Measurements from ENCODE around the gene TSPAN4.
A peak's percentile ranks its signal among the peaks of the same experiment; 100 is the strongest.

The TSPAN4 gene

DNA sequence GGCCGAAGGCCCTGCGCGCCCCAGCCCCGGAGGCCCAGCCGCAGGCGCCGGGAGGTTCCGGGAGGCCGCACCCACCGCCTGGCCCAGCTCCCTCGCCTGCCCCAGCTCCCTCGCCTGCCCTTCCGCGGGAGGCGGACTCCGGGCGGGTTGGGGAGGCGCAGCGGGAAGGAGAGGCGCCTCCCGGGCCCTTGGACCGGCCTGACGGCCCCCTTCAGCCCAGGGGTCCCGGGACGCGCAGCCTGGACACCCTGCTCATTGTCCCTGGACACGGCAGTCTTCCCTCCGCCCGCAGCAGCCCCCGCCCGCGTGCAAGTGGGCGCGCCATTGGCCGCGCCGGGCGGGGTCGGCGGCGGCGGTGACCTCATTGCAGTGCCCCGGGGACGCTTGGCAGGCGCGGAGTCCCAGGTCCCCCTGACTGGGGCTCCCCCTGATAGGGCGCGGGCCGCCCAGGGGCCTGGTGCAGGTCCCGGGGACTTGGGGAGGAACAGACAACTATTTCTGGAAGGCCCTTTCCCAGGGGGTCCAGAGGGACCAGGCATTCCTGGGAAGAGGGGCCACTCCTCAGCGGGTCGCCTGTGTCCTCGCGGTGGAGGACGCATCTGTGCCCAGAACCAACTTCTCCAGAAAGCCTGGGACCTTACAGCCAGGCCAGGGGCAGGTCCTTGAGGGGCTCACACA is 9.4 kb upstream of the TSPAN4 start:
- Histone ChIP-seq H4K20me1 (peaks cover 91% of the 10 kb centered on the region), H3K36me3 (peaks cover 21% of the 10 kb centered on the region), H3K4me2 (peak overlapping the region; percentile 98), H3K27me3 (peaks cover 64% of the 10 kb centered on the region), H3K9ac (peak overlapping the region; percentile 81), H3K4me3 (peak overlapping the region; percentile 79), H3K27ac (peak overlapping the region; percentile 74), H3K9me3 (no peaks in the 10 kb centered on the region), H3K4me1 (peaks cover 69% of the 10 kb centered on the region)
- TF ChIP-seq Cebpa-rat (IDR thresholded peaks at IDR 0.05), result no peak

GRCh38 chr11:833849-834311 is 8.8 kb upstream of the TSPAN4 start:
- Histone ChIP-seq H3K36me3 (peaks cover 27% of the 10 kb centered on the region), H3K27ac (no peak overlapping the region), H3K27me3 (peaks cover 58% of the 10 kb centered on the region), H4K20me1 (peaks cover 90% of the 10 kb centered on the region), H3K4me2 (peak overlapping the region; percentile 98), H3K9ac (peak overlapping the region; percentile 81; the same call in 1 of the 2 replicates), H3K9me3 (no peaks in the 10 kb centered on the region), H3K4me3 (peak overlapping the region; percentile 79), H3K4me1 (peaks cover 63% of the 10 kb centered on the region)
- TF ChIP-seq Cebpa-rat (IDR thresholded peaks at IDR 0.05), result no peak

DNA sequence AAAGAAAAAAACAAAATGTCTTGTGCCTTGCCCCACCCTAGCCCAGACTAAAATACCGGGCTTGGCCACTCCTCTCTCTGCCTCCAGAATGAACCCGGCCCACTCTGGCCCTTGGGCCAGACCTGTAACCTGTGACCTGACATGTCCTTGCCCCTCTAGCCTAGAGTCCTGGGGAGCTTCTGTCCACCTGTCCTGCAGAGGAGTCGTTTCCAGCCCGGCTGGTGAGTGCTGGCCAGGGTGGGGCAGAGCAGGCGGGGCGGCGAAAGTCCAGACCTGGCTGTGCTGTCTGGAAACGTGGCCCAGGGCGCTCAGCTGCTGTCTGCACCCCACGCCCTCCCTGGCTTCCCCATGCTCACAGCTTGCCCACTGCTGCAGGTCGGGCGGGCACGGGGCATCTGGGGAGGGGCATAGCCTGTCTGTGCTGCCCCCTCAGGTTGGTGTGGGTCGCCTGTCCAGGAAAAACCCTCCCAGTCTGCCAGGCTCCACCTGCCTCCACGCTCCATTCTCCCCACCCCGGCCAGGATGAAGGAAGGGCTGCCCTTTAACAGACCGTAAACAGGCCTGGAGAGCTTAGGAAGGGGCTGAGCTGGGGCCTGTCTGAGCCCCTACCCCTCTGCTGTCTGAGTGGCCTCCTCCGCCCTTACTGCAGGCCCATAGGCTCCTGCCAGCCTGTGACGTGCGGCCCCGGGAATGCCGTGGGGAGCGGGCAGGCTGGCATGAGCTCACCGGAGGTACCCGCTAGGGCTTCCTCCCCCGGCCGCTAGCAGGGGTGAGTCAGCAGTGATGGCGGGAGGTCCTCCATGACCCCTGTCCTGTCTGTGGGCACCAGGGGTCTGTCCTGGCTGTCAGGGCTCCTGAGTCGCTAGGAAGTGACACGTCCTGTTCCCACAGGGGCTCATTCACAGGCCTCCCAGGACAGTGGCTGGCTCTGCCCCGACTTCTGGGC is 8.0 kb upstream of the TSPAN4 start:
- H3K9me3 ChIP-seq, result no peaks in the 10 kb centered on the region
- H3K27ac ChIP-seq, result no peak overlapping the region
- no peak for TF ChIP-seq Cebpa-rat (IDR thresholded peaks at IDR 0.05)
- H4K20me1 ChIP-seq, result peaks cover 90% of the 10 kb centered on the region
- peak overlapping the region; percentile 98 for H3K4me2 ChIP-seq
- H3K9ac ChIP-seq, result peak overlapping the region; percentile 48; the same call in 1 of the 2 replicates
- H3K36me3 ChIP-seq, result peaks cover 35% of the 10 kb centered on the region
- H3K4me3 ChIP-seq, result no peak overlapping the region
- H3K4me1 ChIP-seq, result peaks cover 55% of the 10 kb centered on the region
- peaks cover 50% of the 10 kb centered on the region for H3K27me3 ChIP-seq

DNA sequence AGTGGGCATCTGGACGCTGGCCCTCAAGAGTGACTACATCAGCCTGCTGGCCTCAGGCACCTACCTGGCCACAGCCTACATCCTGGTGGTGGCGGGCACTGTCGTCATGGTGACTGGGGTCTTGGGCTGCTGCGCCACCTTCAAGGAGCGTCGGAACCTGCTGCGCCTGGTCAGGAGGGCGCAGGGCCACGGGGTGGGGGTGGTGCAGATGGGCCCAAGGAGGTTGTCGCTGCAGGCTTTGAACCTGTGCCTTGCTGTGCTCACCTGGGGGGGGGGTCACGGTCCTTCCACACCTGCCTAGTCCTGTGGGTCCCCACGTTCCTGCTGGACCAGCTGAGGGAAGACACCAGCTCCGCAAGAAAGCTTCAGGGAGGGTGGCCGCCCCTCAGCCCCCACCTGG is 6.4 kb upstream of the TSPAN4 start:
- Histone ChIP-seq H4K20me1 (peaks cover 90% of the 10 kb centered on the region), H3K27me3 (peaks cover 34% of the 10 kb centered on the region), H3K9me3 (no peaks in the 10 kb centered on the region), H3K4me1 (peaks cover 49% of the 10 kb centered on the region), H3K36me3 (peaks cover 50% of the 10 kb centered on the region), H3K27ac (no peak overlapping the region), H3K9ac (no peak overlapping the region), H3K4me2 (no peak overlapping the region), H3K4me3 (no peak overlapping the region)
- no peak for TF ChIP-seq Cebpa-rat (IDR thresholded peaks at IDR 0.05)

- Histone ChIP-seq H3K27me3 (peaks cover 29% of the 10 kb centered on the region), H3K4me3 (no peak overlapping the region), H3K9me3 (no peaks in the 10 kb centered on the region), H3K27ac (no peak overlapping the region), H3K9ac (no peak overlapping the region), H3K36me3 (peaks cover 50% of the 10 kb centered on the region), H3K4me2 (no peak overlapping the region), H4K20me1 (peaks cover 90% of the 10 kb centered on the region), H3K4me1 (peaks cover 49% of the 10 kb centered on the region)
- TF ChIP-seq Cebpa-rat (IDR thresholded peaks at IDR 0.05), result no peak
These were observed 6.0 kb upstream of the TSPAN4 start for GRCh38 chr11:836700-837099.

GRCh38 chr11:837189-837989 is 5.3 kb upstream of the TSPAN4 start:
- Histone ChIP-seq H3K36me3 (peaks cover 50% of the 10 kb centered on the region), H3K4me3 (no peak overlapping the region), H3K4me2 (no peak overlapping the region), H3K27me3 (peaks cover 23% of the 10 kb centered on the region), H3K4me1 (peaks cover 42% of the 10 kb centered on the region), H4K20me1 (peaks cover 90% of the 10 kb centered on the region), H3K27ac (no peak overlapping the region), H3K9me3 (no peaks in the 10 kb centered on the region), H3K9ac (no peak overlapping the region)
- no peak for TF ChIP-seq Cebpa-rat (IDR thresholded peaks at IDR 0.05)

- no peaks in the 10 kb centered on the region for H3K9me3 ChIP-seq
- H4K20me1 ChIP-seq, result peaks cover 88% of the 10 kb centered on the region
- H3K36me3 ChIP-seq, result peaks cover 50% of the 10 kb centered on the region
- no peak overlapping the region for H3K9ac ChIP-seq
- H3K4me3 ChIP-seq, result no peak overlapping the region
- no peak for TF ChIP-seq Cebpa-rat (IDR thresholded peaks at IDR 0.05)
- H3K27me3 ChIP-seq, result peaks cover 20% of the 10 kb centered on the region
- no peak overlapping the region for H3K27ac ChIP-seq
- no peak overlapping the region for H3K4me2 ChIP-seq
- peaks cover 40% of the 10 kb centered on the region for H3K4me1 ChIP-seq
These were observed 4.7 kb upstream of the TSPAN4 start for GRCh38 chr11:837990-838307.

DNA sequence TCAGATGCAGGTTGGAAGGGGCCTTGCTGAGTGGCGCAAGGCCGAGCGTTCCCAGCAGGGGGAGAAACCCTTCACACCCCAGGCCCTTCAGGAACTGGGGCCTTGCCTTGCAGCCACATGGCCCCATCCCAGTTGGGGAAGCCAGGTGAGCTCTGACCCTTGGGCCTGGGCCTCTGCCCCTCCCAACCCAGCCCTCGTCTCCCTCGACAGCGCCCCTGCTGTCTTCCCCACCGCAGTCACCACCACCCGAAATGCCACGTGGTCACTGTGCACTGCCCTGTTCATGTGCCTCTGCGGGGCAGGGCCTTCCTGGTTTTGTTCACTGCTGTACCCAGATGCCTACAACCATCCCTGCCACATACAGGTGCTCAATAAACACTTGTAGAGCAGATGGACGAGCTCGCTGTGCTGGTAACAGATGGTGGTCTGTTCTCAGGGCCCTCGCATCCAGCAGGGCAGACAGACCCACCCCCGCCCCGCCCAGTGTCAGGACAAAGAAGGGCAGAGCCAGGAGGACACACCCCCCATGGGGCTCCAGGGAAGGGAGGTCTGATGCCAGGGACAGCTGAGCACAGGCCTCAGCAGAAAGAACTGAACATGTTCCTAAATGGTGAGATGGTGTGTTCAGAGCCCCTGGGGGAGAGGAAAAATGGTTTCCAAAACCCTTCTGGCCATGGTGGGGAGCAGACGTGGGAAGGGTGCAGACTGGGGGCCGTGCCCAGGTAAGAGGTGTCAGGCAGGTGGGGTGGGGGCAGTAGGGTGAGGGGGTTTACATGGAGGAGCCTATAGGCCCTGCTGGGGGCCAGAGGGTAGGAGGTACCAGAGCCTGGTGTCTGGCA is 4.0 kb upstream of the TSPAN4 start:
- no peaks in the 10 kb centered on the region for H3K9me3 ChIP-seq
- peaks cover 15% of the 10 kb centered on the region for H3K27me3 ChIP-seq
- no peak overlapping the region for H3K4me3 ChIP-seq
- H3K4me2 ChIP-seq, result no peak overlapping the region
- peaks cover 83% of the 10 kb centered on the region for H4K20me1 ChIP-seq
- TF ChIP-seq Cebpa-rat (IDR thresholded peaks at IDR 0.05), result no peak
- H3K36me3 ChIP-seq, result peaks cover 50% of the 10 kb centered on the region
- H3K9ac ChIP-seq, result no peak overlapping the region
- peaks cover 40% of the 10 kb centered on the region for H3K4me1 ChIP-seq
- no peak overlapping the region for H3K27ac ChIP-seq

GRCh38 chr11:839280-839623 is 3.4 kb upstream of the TSPAN4 start:
- no peak for TF ChIP-seq Cebpa-rat (IDR thresholded peaks at IDR 0.05)
- Histone ChIP-seq H3K9ac (no peak overlapping the region), H3K4me2 (no peak overlapping the region), H3K4me1 (peaks cover 40% of the 10 kb centered on the region), H4K20me1 (peaks cover 77% of the 10 kb centered on the region), H3K4me3 (no peak overlapping the region), H3K27me3 (peaks cover 9% of the 10 kb centered on the region), H3K9me3 (no peaks in the 10 kb centered on the region), H3K36me3 (peaks cover 50% of the 10 kb centered on the region), H3K27ac (no peak overlapping the region)

Measured in BLaER1 (cell line).